ENCODE results near the gene PARP11.

PARP11 gene

GRCh38 chr12:3815094-3815766 is 58.0 kb downstream of the PARP11 start:
- no peak for DNase-seq

DNA sequence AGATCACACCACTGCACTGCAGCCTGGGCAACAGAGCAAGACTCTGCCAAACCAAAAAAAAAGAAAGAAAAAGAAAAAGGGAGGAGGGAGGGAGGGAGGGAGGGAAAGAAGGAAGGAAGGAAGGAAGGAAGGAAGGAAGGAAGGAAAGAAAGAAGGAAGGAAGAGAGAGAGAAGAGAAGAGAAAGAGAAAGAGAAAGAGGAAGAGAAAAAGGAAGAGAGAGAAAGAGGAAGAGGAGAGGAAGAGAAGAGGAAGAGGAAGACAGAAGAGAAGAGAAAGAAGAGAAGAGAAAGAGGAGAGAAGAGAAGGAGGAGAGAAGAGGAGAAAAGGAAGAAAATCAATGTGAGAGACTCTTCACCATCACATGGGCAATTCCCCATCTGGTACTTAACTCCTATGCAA is 62.7 kb downstream of the PARP11 start:
- DNase-seq, result no peak

DNA sequence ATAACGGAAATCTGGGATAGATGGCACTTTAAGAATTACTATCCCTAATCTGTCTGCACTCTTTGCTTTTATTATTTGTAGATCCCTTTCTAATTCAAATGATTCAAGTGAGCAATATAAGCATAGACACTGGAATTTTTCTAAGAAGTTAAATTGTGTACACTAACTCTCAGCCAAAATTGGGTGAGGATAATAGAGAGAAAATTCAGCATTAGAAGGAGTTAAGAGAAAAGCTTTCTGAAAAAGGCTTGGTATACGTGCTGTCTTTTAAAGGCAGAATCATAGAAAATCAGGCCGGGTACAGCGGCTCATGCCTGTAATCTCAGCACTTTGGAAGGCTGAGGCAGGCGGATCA is 63.2 kb downstream of the PARP11 start:
- no peak for DNase-seq

DNA sequence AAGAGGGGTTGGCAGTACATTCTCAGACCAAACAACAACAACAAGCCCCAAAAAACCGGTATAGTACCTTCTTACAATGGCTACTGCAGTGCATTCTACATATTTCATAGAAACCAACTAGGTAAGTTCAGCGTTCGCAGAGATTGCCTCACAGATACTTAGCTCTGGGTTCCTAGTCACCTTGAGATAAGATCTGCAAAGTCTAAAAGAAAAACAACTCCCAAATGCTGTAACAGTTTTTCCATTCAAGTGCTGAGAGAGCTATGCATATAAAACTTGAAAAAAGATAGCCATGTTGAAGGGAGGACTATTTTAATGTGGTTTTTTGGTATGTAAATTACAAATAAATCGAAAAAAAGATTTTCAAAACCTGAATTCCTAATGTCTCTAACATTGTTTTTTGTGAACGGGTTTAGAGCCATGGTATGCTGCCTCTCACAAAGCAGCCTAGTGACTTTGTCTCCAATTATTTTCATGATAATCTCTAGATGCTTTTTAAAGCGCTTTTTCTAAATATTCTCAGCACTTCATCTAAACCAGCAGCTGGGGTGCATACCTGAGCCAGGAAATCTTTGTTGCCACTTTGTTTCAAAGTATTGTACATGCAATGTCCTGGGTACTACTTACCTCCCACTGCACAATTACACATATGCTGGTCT is 63.7 kb downstream of the PARP11 start:
- no peak for DNase-seq

DNA sequence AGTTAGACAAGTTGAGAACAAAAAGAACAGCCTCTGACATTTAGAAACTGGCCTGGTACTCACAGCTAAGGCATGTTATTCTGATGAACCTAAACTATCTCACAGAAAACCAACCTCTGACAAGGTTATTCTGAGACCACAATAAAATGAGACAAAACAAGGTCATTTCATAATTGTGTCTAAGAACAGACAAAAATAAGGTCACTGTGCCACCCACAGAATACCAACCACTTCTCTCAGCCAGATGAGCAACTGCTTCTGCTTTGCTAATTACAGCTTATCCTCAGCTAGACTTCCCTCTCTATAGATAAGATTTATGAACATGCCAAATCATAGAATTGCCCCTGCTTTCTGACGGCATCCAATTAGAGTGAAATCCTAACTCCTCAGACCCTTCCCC is 68.1 kb downstream of the PARP11 start:
- DNase-seq, result no peak

- DNase-seq, result peak; percentile 64 to 90 (median 75)
Observed at GRCh38 chr12:3803865-3804472, 69.2 kb downstream of the PARP11 start.

GRCh38 chr12:3802721-3803120 is 70.5 kb downstream of the PARP11 start:
- no peak for DNase-seq

DNA sequence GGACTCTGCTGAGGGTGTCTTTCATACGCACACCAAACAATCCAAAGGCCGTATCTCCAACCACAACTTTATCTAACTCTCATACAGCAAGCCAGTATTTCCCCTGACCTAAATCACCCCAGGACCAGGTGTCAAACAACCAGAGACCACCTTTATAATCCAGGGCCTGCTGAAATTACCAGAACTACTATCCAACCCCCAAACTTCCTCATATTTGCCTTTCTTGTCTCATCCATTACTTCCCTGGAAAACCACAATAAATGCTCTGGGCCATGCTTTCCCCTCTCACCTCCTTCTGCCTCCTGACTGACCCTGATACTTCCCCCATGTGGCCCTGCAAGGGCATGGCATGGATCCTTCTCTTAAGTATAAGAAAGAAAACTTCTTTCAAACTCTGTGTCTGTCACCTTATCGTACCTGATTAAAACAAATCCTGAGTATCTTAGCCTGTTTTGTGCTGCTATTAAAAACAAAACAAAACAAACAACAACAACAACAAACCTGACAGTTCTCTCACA is 75.6 kb downstream of the PARP11 start:
- no peak for DNase-seq

DNA sequence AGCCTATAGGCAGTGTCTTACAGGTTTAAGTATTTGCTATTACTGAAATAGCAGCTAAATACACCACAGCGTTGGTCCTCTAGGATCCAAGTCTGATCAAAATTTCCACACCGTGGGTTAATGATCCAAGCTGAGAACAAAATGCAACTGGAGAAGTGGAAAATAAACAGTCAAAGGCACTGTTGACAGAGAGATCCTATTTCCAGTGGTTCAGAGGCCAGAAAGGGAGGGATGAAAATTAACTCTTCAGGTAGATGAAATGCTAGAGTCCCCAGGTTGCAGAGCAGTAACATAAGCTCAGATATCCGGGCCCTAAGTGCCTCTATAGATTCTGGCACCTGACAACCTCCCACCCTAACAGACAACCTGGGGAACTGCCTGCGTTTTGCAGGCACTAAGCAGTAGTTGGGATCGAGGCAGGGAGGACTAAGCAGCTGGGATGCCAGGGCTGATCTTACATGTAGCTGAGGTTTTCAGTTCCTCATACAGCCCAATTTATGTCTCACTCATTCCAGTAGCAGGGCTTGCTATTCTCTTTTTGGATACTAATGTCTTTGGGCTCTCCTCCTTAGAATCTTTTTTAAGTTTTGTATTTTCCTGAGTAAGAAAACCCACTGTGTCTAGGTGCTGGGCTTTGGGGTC is 77.6 kb downstream of the PARP11 start:
- DNase-seq, result peak; percentile 69 to 94 (median 78)

DNA sequence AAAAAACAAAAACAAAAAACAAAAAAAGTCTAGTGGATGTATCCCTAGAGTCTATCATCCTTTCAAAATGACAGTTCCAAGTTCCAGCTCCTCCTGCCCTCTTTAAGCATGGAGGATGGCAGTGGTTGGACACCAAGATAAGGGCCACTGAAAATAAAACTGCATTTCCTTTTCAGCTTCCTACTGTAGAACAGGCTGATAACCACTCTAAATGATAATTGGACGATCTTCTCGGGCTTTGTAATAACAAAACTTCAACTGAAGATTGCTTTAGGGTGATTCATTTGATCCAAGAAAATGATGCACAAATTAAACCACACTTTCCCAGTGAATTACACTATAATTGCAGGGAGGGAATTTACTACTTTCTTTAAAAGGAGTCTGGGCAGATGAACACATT is 78.1 kb downstream of the PARP11 start:
- DNase-seq, result peak in 2 of 3 experiments; percentile 32 to 64

GRCh38 chr12:3792623-3793288 is 80.4 kb downstream of the PARP11 start:
- DNase-seq, result no peak

GRCh38 chr12:3791256-3791874 is 81.8 kb downstream of the PARP11 start:
- DNase-seq, result no peak

- no peak for DNase-seq
Observed at GRCh38 chr12:3790642-3791041, 82.6 kb downstream of the PARP11 start.

GRCh38 chr12:3789838-3790237 is 83.4 kb downstream of the PARP11 start:
- DNase-seq, result no peak

GRCh38 chr12:3777206-3777809 is 95.9 kb downstream of the PARP11 start:
- peak; percentile 58 to 87 (median 59) for DNase-seq

- DNase-seq, result no peak
Observed at GRCh38 chr12:3775385-3776035, 97.7 kb downstream of the PARP11 start.

DNA sequence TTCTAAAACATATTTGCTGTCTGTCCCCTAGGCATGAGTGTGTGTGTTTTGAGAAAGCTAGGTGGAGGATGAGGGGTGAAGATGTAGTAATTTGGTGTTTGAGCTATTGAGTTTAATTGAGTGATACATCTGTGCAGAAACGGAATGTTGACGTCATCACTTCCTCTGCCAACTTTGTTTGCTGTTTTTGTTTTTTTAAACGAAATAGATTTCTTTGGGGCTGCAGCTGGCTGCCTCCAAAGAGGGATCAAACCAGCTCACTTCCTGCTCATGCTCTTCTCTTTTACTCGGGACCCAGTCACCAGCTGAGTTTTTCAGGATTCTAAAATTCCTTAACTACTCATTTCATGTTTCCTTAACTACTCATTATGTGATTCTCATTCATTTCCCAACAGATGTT is 100.8 kb downstream of the PARP11 start:
- no peak for DNase-seq

DNA sequence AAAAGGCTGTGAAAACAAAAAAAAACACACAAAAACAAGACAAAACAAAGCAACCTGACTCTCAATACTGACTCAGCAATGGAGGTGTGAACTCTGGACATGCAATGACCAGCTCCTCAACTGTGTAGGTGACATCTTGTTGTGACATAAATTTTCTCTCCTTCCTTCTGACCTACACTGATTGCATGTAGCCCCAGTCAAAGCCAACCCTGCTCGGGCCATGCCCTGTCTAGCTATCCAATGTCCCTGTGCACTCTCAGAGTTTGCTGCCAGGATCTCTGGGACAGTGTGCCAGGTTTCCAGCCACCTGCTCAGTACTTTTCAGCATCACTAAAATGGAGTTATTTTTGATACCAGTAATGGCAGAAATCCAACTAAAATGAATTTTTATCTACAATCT is 101.3 kb downstream of the PARP11 start:
- DNase-seq, result no peak

DNA sequence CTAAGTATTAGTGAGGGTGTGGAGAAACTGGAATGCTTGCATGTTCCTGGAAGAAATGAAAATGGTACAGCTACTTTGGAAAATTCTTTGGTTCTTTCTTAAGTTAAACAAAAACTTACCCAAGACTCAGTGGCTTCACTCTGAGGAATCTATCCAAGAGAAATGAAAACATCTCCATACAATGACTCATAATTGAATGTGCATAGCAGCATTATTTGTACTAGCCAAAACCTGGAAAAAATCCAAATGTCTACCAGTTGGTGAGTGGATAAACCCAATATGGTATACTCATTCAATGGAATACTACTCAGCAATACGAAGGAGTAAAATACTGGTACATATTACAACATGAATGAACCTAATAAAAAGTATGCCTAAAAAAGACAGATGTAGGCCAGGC is 102.3 kb downstream of the PARP11 start:
- no peak for DNase-seq

GRCh38 chr12:3768911-3769447 is 104.2 kb downstream of the PARP11 start:
- no peak for DNase-seq

DNA sequence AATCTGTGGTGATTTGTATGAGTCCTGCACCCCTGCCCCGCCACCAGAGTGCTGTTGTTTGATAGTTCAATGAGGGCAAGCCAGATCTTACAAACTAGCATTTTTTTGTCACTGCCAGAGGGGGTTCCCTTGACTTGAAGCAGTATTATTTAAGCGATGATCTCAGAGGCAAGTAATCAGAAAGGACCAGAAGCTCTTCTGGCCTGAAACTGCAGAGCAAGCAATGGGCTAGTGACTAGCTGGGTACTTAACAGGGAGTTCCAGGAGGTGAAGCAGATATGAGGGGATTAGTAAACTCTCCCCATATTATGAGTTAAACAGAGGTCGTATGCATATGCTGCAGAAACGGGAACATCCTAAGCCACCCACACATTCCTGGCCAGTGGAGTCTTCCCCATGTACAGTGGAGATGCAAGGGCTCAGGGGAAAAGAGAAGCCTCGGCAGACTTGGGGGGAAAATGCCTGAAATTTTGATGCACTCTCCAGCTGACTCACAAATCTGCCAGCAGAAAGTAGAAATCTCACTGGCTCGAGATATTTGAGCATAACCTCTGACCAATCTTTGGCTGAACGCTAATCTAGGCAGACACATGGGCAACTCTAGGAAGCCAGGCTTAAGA is 112.0 kb downstream of the PARP11 start:
- DNase-seq, result no peak
